HepG2 (cell line): ENCODE data around the gene CPVL. TPM values are rescaled to one million over a fixed set of nuclear protein-coding genes. Genes with fewer than 3 reads are reported as not detected.
A peak's percentile ranks its signal among the peaks of the same experiment; 100 is the strongest.

Experiments used
- CCAR2 ChIP-seq: fragments of 200-400 bp; formaldehyde crosslinking; optimal IDR thresholded peaks from 2 replicates; pipeline ENCODE3; 2018; ENCODE audit warnings: low read depth, mild to moderate bottlenecking, low read length, moderate library complexity
- FOXK1 ChIP-seq: sonication (generic); formaldehyde crosslinking; IDR thresholded peaks from 2 replicates; pipeline ENCODE4 v1.4.0; 2020; ENCODE audit warnings: low read depth, missing genetic modification reagents, borderline replicate concordance
- LCORL ChIP-seq, 2 experiments: fragments of 450-650 bp in 1 of 2; sonication (generic) in 1 of 2; formaldehyde crosslinking in 1 of 2; IDR thresholded peaks; 2 replicates each; pipeline versions ENCODE4 v1.5.0 to v1.6.1; 2017 to 2020; ENCODE audit warnings: antibody characterized with exemption in 1 of 2, missing genetic modification reagents in 1 of 2
- NONO ChIP-seq, 2 experiments: fragments of 450-650 bp in 1 of 2; sonication (generic) in 1 of 2; formaldehyde crosslinking in 1 of 2; IDR thresholded peaks in 1 of 2; conservative IDR thresholded peaks in 1 of 2; 2 replicates each; pipeline versions ENCODE4 v1.6.1 to v1.8.0; 2017 to 2022; ENCODE audit warnings: mild to moderate bottlenecking in 1 of 2, missing genetic modification reagents in 1 of 2, moderate library complexity in 1 of 2
- NR2F6 ChIP-seq, 2 experiments: IDR thresholded peaks; 2 replicates each; pipeline ENCODE4 v1.6.1; 2016; ENCODE audit warnings: antibody characterized with exemption in 1 of 2, mild to moderate bottlenecking in 1 of 2
- POLR2AphosphoS2 ChIP-seq: IDR thresholded peaks from 2 replicates; pipeline ENCODE4 v1.6.1; 2011; ENCODE audit warnings: low read depth, low read length, improper control_type of control experiment
- TOE1 ChIP-seq: sonication (generic); formaldehyde crosslinking; IDR thresholded peaks from 2 replicates; pipeline ENCODE4 v1.4.0; 2020; ENCODE audit warnings: mild to moderate bottlenecking, missing genetic modification reagents
- ZNF550 ChIP-seq: sonication (generic); formaldehyde crosslinking; IDR thresholded peaks from 2 replicates; pipeline ENCODE4 v1.4.0; 2020; ENCODE audit warnings: mild to moderate bottlenecking, missing genetic modification reagents, borderline replicate concordance
- ZNF615 ChIP-seq: sonication (generic); formaldehyde crosslinking; IDR thresholded peaks from 2 replicates; pipeline ENCODE4 v1.5.0; 2020; ENCODE audit warnings: mild to moderate bottlenecking, missing genetic modification reagents, borderline replicate concordance
- ZNF746 ChIP-seq: sonication (generic); formaldehyde crosslinking; IDR thresholded peaks from 2 replicates; pipeline ENCODE4 v1.8.0; 2022; ENCODE audit warnings: mild to moderate bottlenecking, missing genetic modification reagents
- ZNF781 ChIP-seq: sonication (generic); formaldehyde crosslinking; IDR thresholded peaks from 2 replicates; pipeline ENCODE4 v1.5.1; 2020; ENCODE audit warnings: borderline replicate concordance, mild to moderate bottlenecking, missing genetic modification reagents; ENCODE audit errors: not compliant biosample characterization
- polyA plus RNA-seq, 8 experiments: library from polyadenylated mRNA; depleted of rRNA in 3 of 8; stranded (reverse) in 7 of 8; unstranded in 1 of 8; fragments of >200 nt; fragmentation: Illumina TruSeq in 4 of 8; extraction: Trizol in 4 of 8; gene quantifications; 2 replicates each; pipeline versions ENCODE4 v1.2.1 to v1.2.3, GENCODE V29; 2011 to 2016; ENCODE audit warnings: low read depth in 4 of 8, missing spikeins in 1 of 8, mixed read lengths in 1 of 8; ENCODE audit not compliant: insufficient read depth in 1 of 8
- total RNA-seq, 5 experiments: library from RNA; depleted of rRNA; stranded (reverse); fragments of >200 nt; fragmentation: Illumina TruSeq; extraction: Trizol; gene quantifications; 2 replicates each; pipeline ENCODE4 v1.2.3, GENCODE V29; 2016; ENCODE audit warnings: low read depth in 1 of 5
- TF ChIP-seq, protein P1 (sequence below): sonication (generic); formaldehyde crosslinking; IDR thresholded peaks from 2 replicates; pipeline ENCODE4 v1.5.0; 2020; ENCODE audit warnings: missing genetic modification reagents
- TF ChIP-seq, protein P2 (sequence below), 2 experiments: sonication (generic) in 1 of 2; formaldehyde crosslinking in 1 of 2; IDR thresholded peaks; 2 replicates each; pipeline versions ENCODE4 v1.5.1 to v1.6.1; 2011 to 2020; ENCODE audit warnings: borderline replicate concordance in 1 of 2, low read depth in 1 of 2, low read length in 1 of 2, mild to moderate bottlenecking in 1 of 2, missing genetic modification reagents in 1 of 2, moderate library complexity in 1 of 2
- TF ChIP-seq, protein P3 (sequence below): sonication (generic); formaldehyde crosslinking; IDR thresholded peaks from 2 replicates; pipeline ENCODE4 v1.5.0; 2020; ENCODE audit warnings: missing genetic modification reagents
- TF ChIP-seq, protein P4 (sequence below): sonication (generic); formaldehyde crosslinking; IDR thresholded peaks from 2 replicates; pipeline ENCODE4 v1.4.0; 2020; ENCODE audit warnings: mild to moderate bottlenecking, missing genetic modification reagents, borderline replicate concordance
- TF ChIP-seq, protein P5 (sequence below): sonication (generic); formaldehyde crosslinking; IDR thresholded peaks from 2 replicates; pipeline ENCODE4 v1.4.0; 2020; ENCODE audit warnings: missing genetic modification reagents, mild to moderate bottlenecking, borderline replicate concordance

CPVL gene
- total and polyA plus RNA-seq, 2 of the 13 experiments (the other 11 are each of a cell fraction or from before 2014, with no cell fraction given), result 59.2 to 294 TPM

DNA sequence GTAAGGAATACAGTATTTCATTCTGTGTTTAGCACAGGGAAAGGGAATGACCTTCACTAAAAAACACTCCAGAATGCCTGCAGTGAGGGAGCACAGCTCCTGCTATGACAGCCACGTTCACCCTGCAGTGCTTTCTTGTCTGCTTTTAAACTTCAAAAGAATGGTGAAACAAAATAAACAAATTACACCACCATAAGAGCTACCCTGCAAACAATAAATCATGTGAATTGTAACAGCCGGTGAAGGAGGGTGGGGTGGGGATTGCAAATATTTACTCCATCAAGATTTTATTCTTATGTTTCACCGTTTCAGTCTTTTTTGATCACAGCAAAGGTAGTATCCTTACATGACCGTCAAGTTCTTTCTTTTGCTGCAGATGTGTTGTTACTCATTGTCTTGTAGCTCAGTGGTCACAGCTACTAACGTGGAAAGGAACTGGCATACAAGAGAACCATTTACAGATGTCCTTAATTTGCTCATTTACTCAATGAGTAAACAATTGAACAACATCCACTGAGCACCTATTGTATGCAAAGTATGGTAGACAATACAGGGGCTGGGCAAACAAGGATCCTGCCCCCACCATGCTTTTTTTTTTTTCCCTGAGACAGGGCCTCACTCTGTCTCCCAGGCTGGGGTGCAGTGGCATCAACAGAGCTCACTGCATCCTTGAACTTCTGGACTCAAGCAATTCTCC is 44.2 kb upstream of the CPVL start (continued):
- TF ChIP-seq, protein P1, sequence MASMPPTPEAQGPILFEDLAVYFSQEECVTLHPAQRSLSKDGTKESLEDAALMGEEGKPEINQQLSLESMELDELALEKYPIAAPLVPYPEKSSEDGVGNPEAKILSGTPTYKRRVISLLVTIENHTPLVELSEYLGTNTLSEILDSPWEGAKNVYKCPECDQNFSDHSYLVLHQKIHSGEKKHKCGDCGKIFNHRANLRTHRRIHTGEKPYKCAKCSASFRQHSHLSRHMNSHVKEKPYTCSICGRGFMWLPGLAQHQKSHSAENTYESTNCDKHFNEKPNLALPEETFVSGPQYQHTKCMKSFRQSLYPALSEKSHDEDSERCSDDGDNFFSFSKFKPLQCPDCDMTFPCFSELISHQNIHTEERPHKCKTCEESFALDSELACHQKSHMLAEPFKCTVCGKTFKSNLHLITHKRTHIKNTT (CRISPR knock-in tag), result no peak
- TF ChIP-seq ZNF781 (no peak), ZNF615 (CRISPR knock-in tag) (peak; percentile 31; the same call in 1 of the 2 replicates), FOXK1 (CRISPR knock-in tag) (peak; percentile 75), LCORL (IDR thresholded peaks at IDR 0.05) (no peak), LCORL (CRISPR knock-in tag; IDR thresholded peaks at IDR 0.05) (0 out of 2 replicates have a peak, but pooled peaks have one; percentile 17), POLR2AphosphoS2 (no peak), CCAR2 (no peak), NR2F6 (IDR thresholded peaks at IDR 0.05) (peak; percentile 54), NR2F6 (CRISPR knock-in tag; IDR thresholded peaks at IDR 0.05) (peak; percentile 60; the same call in 1 of the 2 replicates), TOE1 (no peak), NONO (IDR thresholded peaks at IDR 0.05) (no peak), NONO (CRISPR knock-in tag; conservative IDR thresholded peaks at IDR 0.05) (no peak; the same call in 1 of the 2 replicates), ZNF746 (CRISPR knock-in tag) (0 out of 2 replicates have a peak, but pooled peaks have one; percentile 28), ZNF550 (CRISPR knock-in tag) (no peak)
- TF ChIP-seq, protein P2, sequence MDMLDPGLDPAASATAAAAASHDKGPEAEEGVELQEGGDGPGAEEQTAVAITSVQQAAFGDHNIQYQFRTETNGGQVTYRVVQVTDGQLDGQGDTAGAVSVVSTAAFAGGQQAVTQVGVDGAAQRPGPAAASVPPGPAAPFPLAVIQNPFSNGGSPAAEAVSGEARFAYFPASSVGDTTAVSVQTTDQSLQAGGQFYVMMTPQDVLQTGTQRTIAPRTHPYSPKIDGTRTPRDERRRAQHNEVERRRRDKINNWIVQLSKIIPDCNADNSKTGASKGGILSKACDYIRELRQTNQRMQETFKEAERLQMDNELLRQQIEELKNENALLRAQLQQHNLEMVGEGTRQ (IDR thresholded peaks at IDR 0.05; ENCODE audit: low read depth, low read length), result no peak
- TF ChIP-seq, protein P2 (CRISPR knock-in tag; IDR thresholded peaks at IDR 0.05; ENCODE audit: borderline replicate concordance), result no peak
- TF ChIP-seq, protein P3, sequence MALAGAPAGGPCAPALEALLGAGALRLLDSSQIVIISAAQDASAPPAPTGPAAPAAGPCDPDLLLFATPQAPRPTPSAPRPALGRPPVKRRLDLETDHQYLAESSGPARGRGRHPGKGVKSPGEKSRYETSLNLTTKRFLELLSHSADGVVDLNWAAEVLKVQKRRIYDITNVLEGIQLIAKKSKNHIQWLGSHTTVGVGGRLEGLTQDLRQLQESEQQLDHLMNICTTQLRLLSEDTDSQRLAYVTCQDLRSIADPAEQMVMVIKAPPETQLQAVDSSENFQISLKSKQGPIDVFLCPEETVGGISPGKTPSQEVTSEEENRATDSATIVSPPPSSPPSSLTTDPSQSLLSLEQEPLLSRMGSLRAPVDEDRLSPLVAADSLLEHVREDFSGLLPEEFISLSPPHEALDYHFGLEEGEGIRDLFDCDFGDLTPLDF (CRISPR knock-in tag), result no peak
- TF ChIP-seq, protein P4, sequence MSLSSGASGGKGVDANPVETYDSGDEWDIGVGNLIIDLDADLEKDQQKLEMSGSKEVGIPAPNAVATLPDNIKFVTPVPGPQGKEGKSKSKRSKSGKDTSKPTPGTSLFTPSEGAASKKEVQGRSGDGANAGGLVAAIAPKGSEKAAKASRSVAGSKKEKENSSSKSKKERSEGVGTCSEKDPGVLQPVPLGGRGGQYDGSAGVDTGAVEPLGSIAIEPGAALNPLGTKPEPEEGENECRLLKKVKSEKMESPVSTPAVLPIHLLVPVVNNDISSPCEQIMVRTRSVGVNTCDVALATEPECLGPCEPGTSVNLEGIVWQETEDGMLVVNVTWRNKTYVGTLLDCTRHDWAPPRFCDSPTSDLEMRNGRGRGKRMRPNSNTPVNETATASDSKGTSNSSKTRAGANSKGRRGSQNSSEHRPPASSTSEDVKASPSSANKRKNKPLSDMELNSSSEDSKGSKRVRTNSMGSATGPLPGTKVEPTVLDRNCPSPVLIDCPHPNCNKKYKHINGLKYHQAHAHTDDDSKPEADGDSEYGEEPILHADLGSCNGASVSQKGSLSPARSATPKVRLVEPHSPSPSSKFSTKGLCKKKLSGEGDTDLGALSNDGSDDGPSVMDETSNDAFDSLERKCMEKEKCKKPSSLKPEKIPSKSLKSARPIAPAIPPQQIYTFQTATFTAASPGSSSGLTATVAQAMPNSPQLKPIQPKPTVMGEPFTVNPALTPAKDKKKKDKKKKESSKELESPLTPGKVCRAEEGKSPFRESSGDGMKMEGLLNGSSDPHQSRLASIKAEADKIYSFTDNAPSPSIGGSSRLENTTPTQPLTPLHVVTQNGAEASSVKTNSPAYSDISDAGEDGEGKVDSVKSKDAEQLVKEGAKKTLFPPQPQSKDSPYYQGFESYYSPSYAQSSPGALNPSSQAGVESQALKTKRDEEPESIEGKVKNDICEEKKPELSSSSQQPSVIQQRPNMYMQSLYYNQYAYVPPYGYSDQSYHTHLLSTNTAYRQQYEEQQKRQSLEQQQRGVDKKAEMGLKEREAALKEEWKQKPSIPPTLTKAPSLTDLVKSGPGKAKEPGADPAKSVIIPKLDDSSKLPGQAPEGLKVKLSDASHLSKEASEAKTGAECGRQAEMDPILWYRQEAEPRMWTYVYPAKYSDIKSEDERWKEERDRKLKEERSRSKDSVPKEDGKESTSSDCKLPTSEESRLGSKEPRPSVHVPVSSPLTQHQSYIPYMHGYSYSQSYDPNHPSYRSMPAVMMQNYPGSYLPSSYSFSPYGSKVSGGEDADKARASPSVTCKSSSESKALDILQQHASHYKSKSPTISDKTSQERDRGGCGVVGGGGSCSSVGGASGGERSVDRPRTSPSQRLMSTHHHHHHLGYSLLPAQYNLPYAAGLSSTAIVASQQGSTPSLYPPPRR (CRISPR knock-in tag), result peak; percentile 94
- TF ChIP-seq, protein P5, sequence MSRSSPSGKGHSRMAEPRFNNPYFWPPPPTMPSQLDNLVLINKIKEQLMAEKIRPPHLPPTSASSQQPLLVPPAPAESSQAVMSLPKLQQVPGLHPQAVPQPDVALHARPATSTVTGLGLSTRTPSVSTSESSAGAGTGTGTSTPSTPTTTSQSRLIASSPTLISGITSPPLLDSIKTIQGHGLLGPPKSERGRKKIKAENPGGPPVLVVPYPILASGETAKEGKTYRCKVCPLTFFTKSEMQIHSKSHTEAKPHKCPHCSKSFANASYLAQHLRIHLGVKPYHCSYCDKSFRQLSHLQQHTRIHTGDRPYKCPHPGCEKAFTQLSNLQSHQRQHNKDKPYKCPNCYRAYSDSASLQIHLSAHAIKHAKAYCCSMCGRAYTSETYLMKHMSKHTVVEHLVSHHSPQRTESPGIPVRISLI (CRISPR knock-in tag), result peak; percentile 86
